K562 (cell line): ENCODE results near the gene FOSL1. TPM values are rescaled to one million over a fixed set of nuclear protein-coding genes. Genes with fewer than 3 reads are reported as not detected.

Source experiments
- AFF4 ChIP-seq: sonication (generic); formaldehyde crosslinking; IDR thresholded peaks from 2 replicates; pipeline ENCODE4 v1.8.0; 2023; ENCODE audit warnings: mild to moderate bottlenecking, missing genetic modification reagents
- ARNT ChIP-seq, 2 experiments: fragments of 450-650 bp; IDR thresholded peaks; 2 replicates each; pipeline ENCODE4 v1.6.1; 2016; ENCODE audit warnings: mild to moderate bottlenecking in 1 of 2
- BCOR ChIP-seq: fragments of 450-650 bp; IDR thresholded peaks from 2 replicates; pipeline ENCODE4 v1.6.1; 2016
- DDX20 ChIP-seq: fragments of 450-650 bp; IDR thresholded peaks from 2 replicates; pipeline ENCODE4 v1.6.1; 2016; ENCODE audit warnings: missing genetic modification characterization, low read depth, mild to moderate bottlenecking, missing compliant biosample characterization, moderate library complexity
- DMBX1 ChIP-seq: fragments of 250-450 bp; sonication (Bioruptor Pico); IDR thresholded peaks from 2 replicates; pipeline ENCODE4 v1.8.0; 2022; ENCODE audit warnings: inconsistent platforms, mild to moderate bottlenecking, moderate library complexity, borderline replicate concordance
- DPF2 ChIP-seq: fragments of 450-650 bp; IDR thresholded peaks from 2 replicates; pipeline ENCODE4 v1.6.1; 2016
- HOXB6 ChIP-seq: fragments of 250-450 bp; sonication (Bioruptor Pico); IDR thresholded peaks from 2 replicates; pipeline ENCODE4 v1.5.1; 2022; ENCODE audit warnings: mild to moderate bottlenecking, borderline replicate concordance
- LARP7 ChIP-seq: fragments of 450-650 bp; IDR thresholded peaks from 2 replicates; pipeline ENCODE4 v1.6.1; 2016
- OTX1 ChIP-seq: fragments of 450-650 bp; formaldehyde crosslinking; IDR thresholded peaks from 2 replicates; pipeline ENCODE4 v1.4.0; 2022; ENCODE audit warnings: mild to moderate bottlenecking
- POLR2H ChIP-seq: IDR thresholded peaks from 2 replicates; pipeline ENCODE4 v1.6.1; 2016; ENCODE audit warnings: missing genetic modification characterization, low read depth, mild to moderate bottlenecking, control low read depth, missing compliant biosample characterization, moderate library complexity
- PURB ChIP-seq: sonication (generic); formaldehyde crosslinking; IDR thresholded peaks from 2 replicates; pipeline ENCODE4 v1.9.0; 2021; ENCODE audit warnings: low read depth, mild to moderate bottlenecking, missing genetic modification reagents
- SIN3A ChIP-seq, 2 experiments: fragments of 150-350 bp in 1 of 2; IDR thresholded peaks; 2 replicates each; pipeline ENCODE4 v1.6.1; 2011 to 2016; ENCODE audit warnings: borderline replicate concordance in 2 of 2, low read depth in 2 of 2, low read length in 2 of 2, mild to moderate bottlenecking in 2 of 2, moderate library complexity in 2 of 2; ENCODE audit not compliant: control insufficient read depth in 1 of 2
- SMARCA5 ChIP-seq: fragments of 450-650 bp; IDR thresholded peaks from 2 replicates; pipeline ENCODE4 v1.6.1; 2016
- TFAM ChIP-seq: fragments of 250-450 bp; sonication (Bioruptor Pico); conservative IDR thresholded peaks from 2 replicates; pipeline ENCODE4 v1.5.0; 2021; ENCODE audit warnings: mild to moderate bottlenecking, moderate library complexity
- polyA plus RNA-seq, 8 experiments: library from polyadenylated mRNA; depleted of rRNA in 4 of 8; stranded (reverse) in 5 of 8; unstranded in 3 of 8; fragments of >200 nt; fragmentation: Nextera tagmentation in 2 of 8; fragmentation: Illumina TruSeq in 1 of 8; extraction: Ambion mirVana in 2 of 8; extraction: Trizol in 1 of 8; gene quantifications; 2 replicates each; pipeline versions ENCODE4 v1.2.1 to v1.2.3, GENCODE V29; 2011 to 2014; ENCODE audit warnings: inconsistent platforms in 1 of 8, missing spikeins in 1 of 8
- total RNA-seq, 7 experiments: library from RNA; depleted of rRNA in 6 of 7; stranded (reverse); fragments of >200 nt in 6 of 7; fragmentation: Illumina TruSeq in 2 of 7; extraction: Trizol in 2 of 7; gene quantifications; 2 replicates each; pipeline versions ENCODE4 v1.2.1 to v1.2.3, GENCODE V29; 2011 to 2021; ENCODE audit warnings: low replicate concordance in 1 of 7
- TF ChIP-seq, protein P1 (sequence below), 2 experiments: IDR thresholded peaks in 1 of 2; conservative IDR thresholded peaks in 1 of 2; 2 replicates each; pipeline ENCODE4 v1.6.1; 2016; ENCODE audit warnings: low read depth in 2 of 2, mild to moderate bottlenecking in 1 of 2, missing compliant biosample characterization in 1 of 2, missing genetic modification characterization in 1 of 2, moderate library complexity in 1 of 2
- TF ChIP-seq, protein P2 (sequence below), 2 experiments: fragments of 450-650 bp in 1 of 2; IDR thresholded peaks; 2 replicates each; pipeline ENCODE4 v1.6.1; 2011 to 2017; ENCODE audit warnings: low read depth in 2 of 2, antibody characterized with exemption in 1 of 2, borderline replicate concordance in 1 of 2, low read length in 1 of 2, mild to moderate bottlenecking in 1 of 2, mixed read lengths in 1 of 2; ENCODE audit not compliant: control insufficient read depth in 1 of 2
- TF ChIP-seq, protein P3 (sequence below): fragments of 450-650 bp; formaldehyde crosslinking; IDR thresholded peaks from 2 replicates; pipeline ENCODE4 v1.4.0; 2020; ENCODE audit warnings: mild to moderate bottlenecking, moderate library complexity

FOSL1 gene
- total and polyA plus RNA-seq, 9 of the 15 experiments (the other 6 are each of a cell fraction or from before 2014, with no cell fraction given): 3.5 to 39.6 (median 10.0) TPM

DNA sequence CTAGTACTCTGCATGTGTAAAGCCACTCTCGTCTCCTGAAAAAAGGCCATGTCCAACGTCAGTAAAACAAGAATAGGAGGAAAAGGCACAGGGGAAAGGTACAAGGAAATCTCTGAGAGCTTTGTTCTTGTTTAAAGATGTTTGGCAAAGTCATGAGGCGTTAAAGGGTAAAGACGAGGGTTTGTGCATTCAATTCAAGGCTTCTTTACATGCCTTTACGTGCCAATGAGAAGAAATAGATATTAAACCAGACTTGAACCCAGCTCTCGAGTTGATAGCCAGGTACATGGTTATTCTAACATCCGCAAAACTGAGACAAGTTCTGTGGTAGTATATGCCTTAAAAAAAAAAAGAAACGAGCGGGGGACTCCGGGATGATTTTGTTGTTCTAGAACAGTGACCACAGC, 41.5 kb downstream of the FOSL1 start (continued):
- TF ChIP-seq, protein P1, sequence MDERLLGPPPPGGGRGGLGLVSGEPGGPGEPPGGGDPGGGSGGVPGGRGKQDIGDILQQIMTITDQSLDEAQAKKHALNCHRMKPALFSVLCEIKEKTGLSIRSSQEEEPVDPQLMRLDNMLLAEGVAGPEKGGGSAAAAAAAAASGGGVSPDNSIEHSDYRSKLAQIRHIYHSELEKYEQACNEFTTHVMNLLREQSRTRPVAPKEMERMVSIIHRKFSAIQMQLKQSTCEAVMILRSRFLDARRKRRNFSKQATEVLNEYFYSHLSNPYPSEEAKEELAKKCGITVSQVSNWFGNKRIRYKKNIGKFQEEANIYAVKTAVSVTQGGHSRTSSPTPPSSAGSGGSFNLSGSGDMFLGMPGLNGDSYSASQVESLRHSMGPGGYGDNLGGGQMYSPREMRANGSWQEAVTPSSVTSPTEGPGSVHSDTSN (CRISPR knock-in tag; IDR thresholded peaks at IDR 0.05; ENCODE audit: low read depth): no peak
- TF ChIP-seq, protein P1 (tag; conservative IDR thresholded peaks at IDR 0.05; ENCODE audit: low read depth): no peak
- no peak for TF ChIP-seq DDX20 (tag)
- TF ChIP-seq DPF2: no peak
- TF ChIP-seq, protein P2, sequence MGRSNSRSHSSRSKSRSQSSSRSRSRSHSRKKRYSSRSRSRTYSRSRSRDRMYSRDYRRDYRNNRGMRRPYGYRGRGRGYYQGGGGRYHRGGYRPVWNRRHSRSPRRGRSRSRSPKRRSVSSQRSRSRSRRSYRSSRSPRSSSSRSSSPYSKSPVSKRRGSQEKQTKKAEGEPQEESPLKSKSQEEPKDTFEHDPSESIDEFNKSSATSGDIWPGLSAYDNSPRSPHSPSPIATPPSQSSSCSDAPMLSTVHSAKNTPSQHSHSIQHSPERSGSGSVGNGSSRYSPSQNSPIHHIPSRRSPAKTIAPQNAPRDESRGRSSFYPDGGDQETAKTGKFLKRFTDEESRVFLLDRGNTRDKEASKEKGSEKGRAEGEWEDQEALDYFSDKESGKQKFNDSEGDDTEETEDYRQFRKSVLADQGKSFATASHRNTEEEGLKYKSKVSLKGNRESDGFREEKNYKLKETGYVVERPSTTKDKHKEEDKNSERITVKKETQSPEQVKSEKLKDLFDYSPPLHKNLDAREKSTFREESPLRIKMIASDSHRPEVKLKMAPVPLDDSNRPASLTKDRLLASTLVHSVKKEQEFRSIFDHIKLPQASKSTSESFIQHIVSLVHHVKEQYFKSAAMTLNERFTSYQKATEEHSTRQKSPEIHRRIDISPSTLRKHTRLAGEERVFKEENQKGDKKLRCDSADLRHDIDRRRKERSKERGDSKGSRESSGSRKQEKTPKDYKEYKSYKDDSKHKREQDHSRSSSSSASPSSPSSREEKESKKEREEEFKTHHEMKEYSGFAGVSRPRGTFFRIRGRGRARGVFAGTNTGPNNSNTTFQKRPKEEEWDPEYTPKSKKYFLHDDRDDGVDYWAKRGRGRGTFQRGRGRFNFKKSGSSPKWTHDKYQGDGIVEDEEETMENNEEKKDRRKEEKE (IDR thresholded peaks at IDR 0.05; ENCODE audit: borderline replicate concordance in 1 of 2, control insufficient read depth in 1 of 2, low read depth in 2 of 2, low read length in 1 of 2): no peak
- peak; percentile 4; the same call in 1 of the 2 replicates for TF ChIP-seq OTX1 (CRISPR knock-in tag)
- no peak for TF ChIP-seq HOXB6
- 0 out of 2 replicates have a peak, but pooled peaks have one; percentile 7 for TF ChIP-seq BCOR
- no peak for TF ChIP-seq TFAM (CRISPR knock-in tag)
- peak in 1 of 2 experiments; percentile 59; a peak in 1 of 4 replicates for TF ChIP-seq ARNT (IDR thresholded peaks at IDR 0.05)
- no peak for TF ChIP-seq LARP7
- 0 out of 2 replicates have a peak, but pooled peaks have one; percentile 19 for TF ChIP-seq SMARCA5
- TF ChIP-seq POLR2H (tag): peak; percentile 68; the same call in 1 of the 2 replicates
- peak in 1 of 2 experiments; percentile 34; a peak in 1 of 4 replicates for TF ChIP-seq SIN3A (IDR thresholded peaks at IDR 0.05; ENCODE audit: borderline replicate concordance in 2 of 2, control insufficient read depth in 1 of 2, low read depth in 2 of 2, low read length in 2 of 2)
- TF ChIP-seq DMBX1: no peak
- TF ChIP-seq, protein P3, sequence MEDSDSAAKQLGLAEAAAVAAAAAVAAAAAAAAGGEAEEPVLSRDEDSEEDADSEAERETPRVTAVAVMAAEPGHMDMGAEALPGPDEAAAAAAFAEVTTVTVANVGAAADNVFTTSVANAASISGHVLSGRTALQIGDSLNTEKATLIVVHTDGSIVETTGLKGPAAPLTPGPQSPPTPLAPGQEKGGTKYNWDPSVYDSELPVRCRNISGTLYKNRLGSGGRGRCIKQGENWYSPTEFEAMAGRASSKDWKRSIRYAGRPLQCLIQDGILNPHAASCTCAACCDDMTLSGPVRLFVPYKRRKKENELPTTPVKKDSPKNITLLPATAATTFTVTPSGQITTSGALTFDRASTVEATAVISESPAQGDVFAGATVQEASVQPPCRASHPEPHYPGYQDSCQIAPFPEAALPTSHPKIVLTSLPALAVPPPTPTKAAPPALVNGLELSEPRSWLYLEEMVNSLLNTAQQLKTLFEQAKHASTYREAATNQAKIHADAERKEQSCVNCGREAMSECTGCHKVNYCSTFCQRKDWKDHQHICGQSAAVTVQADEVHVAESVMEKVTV (CRISPR knock-in tag): no peak
- TF ChIP-seq AFF4: no peak
- no peak for TF ChIP-seq PURB
